ENCODE measurements around the gene ZNF358.

ZNF358 gene

DNA sequence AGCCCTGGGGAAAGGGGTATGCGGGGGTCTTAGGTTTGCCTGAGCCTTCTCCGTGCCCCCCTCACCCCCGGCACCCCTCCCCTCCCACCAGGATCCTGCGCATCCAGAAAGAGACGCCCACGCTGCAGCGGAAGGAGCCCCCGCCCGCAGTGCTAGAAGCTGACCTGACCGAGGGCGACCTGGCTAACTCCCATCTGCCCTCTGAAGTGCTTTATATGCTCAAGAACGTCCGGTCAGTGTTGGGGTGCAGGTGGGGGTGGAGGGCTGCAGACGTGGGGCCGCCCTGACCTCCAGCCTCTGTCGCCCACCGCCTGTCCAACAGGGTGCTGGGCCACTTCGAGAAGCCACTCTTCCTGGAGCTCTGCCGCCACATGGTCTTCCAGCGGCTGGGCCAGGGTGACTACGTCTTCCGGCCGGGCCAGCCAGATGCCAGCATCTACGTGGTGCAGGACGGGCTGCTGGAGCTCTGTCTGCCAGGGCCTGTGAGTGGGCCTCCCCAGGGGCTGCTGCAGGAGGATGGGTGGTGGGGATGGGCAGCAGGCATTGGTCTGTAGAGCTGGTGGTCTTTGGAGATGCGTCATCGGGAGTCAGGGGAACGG, 24.0 kb downstream of the ZNF358 start:
- no peak for DNase-seq (ENCODE audit: extremely low read depth, insufficient read length)
- no peaks in the 10 kb centered on the region for H3K27me3 ChIP-seq (replicated peaks; ENCODE audit: control insufficient read depth, insufficient read depth, low read length)
- peaks cover 16% of the 10 kb centered on the region for H3K36me3 ChIP-seq (ENCODE audit: control insufficient read depth, insufficient read depth, low read length)
- TF ChIP-seq, protein P1, sequence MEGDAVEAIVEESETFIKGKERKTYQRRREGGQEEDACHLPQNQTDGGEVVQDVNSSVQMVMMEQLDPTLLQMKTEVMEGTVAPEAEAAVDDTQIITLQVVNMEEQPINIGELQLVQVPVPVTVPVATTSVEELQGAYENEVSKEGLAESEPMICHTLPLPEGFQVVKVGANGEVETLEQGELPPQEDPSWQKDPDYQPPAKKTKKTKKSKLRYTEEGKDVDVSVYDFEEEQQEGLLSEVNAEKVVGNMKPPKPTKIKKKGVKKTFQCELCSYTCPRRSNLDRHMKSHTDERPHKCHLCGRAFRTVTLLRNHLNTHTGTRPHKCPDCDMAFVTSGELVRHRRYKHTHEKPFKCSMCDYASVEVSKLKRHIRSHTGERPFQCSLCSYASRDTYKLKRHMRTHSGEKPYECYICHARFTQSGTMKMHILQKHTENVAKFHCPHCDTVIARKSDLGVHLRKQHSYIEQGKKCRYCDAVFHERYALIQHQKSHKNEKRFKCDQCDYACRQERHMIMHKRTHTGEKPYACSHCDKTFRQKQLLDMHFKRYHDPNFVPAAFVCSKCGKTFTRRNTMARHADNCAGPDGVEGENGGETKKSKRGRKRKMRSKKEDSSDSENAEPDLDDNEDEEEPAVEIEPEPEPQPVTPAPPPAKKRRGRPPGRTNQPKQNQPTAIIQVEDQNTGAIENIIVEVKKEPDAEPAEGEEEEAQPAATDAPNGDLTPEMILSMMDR (IDR thresholded peaks at IDR 0.05; ENCODE audit: insufficient read depth, low read length, poor library complexity, severe bottlenecking): no peak
- no peak overlapping the region for H3K4me3 ChIP-seq (replicated peaks; ENCODE audit: low read depth, low read length)

DNA sequence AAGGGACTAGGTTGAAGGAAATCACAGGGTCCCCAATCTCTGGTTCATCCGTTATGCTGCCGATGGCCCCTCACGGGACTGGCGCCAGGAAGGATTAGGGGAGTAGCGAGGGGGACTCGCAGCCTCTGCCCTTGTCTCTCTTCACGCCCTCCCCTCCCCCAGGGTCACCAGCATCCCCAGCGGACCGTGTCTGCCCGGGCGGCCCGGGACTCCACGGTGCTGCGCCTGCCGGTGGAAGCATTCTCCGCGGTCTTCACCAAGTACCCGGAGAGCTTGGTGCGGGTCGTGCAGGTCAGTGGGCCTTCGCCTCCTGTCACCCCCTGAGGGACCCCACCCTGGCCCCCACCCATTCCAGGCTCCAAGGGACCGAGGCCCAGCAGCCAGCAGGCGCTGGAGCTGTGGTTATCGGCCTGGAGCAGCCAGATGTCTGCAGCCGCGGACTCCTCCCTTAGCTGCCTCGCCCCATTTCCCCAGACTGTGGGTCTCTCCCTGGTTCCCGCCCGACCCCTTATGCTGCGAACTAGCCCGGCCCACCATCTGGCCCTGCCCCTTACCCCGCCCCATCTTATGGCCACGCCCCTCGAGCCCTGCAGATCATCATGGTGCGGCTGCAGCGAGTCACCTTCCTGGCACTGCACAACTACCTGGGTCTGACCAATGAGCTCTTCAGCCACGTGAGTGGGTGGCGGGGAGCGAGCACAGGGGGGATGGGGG, 25.0 kb downstream of the ZNF358 start:
- H3K36me3 ChIP-seq (ENCODE audit: control insufficient read depth, insufficient read depth, low read length): peaks cover 16% of the 10 kb centered on the region
- no peak overlapping the region for H3K4me3 ChIP-seq (replicated peaks; ENCODE audit: low read depth, low read length)
- no peaks in the 10 kb centered on the region for H3K27me3 ChIP-seq (replicated peaks; ENCODE audit: control insufficient read depth, insufficient read depth, low read length)
- DNase-seq (ENCODE audit: extremely low read depth, insufficient read length): no peak
- TF ChIP-seq, protein P1 (IDR thresholded peaks at IDR 0.05; ENCODE audit: insufficient read depth, low read length, poor library complexity, severe bottlenecking): no peak

DNA sequence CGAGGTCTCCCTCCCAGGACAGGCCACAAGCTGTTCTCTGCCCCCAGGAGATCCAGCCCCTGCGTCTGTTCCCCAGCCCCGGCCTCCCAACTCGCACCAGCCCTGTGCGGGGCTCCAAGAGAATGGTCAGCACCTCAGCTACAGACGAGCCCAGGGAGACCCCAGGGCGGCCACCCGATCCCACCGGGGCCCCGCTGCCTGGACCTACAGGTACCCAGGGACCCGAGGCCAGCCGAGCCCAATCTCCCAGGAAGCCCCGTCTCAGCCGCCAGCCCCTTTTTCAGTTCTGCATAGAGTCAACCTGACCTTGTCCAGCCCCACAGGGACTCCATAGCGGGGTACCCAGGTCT, 25.5 kb downstream of the ZNF358 start:
- TF ChIP-seq, protein P1 (IDR thresholded peaks at IDR 0.05; ENCODE audit: insufficient read depth, low read length, poor library complexity, severe bottlenecking): no peak
- H3K36me3 ChIP-seq (ENCODE audit: control insufficient read depth, insufficient read depth, low read length): peaks cover 16% of the 10 kb centered on the region
- DNase-seq (ENCODE audit: extremely low read depth, insufficient read length): no peak
- H3K27me3 ChIP-seq (replicated peaks; ENCODE audit: control insufficient read depth, insufficient read depth, low read length): no peaks in the 10 kb centered on the region
- no peak overlapping the region for H3K4me3 ChIP-seq (replicated peaks; ENCODE audit: low read depth, low read length)

DNA sequence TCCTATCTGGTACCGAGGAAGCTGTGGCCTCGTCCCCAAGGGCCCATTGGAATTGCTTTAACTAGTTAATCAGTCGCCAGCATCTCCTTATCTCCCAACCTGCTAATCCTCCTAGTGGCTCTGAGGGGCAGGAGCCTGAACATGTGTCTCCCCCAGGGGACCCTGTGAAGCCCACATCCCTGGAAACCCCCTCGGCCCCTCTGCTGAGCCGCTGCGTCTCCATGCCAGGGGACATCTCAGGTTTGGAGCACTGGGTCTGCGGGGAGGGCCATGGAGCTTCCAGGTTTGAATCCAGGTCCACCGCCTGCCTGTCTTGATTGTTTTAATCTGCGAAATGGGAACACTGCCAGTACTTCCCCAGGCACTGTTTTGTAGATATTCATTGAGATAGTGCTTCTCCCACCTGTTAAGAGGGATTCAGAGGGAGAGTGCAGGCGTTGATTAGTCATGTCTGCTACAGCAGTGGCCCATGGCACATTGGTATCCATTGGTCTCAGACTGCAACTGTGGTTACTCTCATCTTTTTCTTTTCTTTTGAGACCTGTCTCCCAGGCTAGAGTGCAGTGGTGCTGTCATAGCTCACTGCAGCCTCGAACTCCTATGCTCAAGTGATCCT, 26.0 kb downstream of the ZNF358 start:
- peaks cover 16% of the 10 kb centered on the region for H3K36me3 ChIP-seq (ENCODE audit: control insufficient read depth, insufficient read depth, low read length)

DNA sequence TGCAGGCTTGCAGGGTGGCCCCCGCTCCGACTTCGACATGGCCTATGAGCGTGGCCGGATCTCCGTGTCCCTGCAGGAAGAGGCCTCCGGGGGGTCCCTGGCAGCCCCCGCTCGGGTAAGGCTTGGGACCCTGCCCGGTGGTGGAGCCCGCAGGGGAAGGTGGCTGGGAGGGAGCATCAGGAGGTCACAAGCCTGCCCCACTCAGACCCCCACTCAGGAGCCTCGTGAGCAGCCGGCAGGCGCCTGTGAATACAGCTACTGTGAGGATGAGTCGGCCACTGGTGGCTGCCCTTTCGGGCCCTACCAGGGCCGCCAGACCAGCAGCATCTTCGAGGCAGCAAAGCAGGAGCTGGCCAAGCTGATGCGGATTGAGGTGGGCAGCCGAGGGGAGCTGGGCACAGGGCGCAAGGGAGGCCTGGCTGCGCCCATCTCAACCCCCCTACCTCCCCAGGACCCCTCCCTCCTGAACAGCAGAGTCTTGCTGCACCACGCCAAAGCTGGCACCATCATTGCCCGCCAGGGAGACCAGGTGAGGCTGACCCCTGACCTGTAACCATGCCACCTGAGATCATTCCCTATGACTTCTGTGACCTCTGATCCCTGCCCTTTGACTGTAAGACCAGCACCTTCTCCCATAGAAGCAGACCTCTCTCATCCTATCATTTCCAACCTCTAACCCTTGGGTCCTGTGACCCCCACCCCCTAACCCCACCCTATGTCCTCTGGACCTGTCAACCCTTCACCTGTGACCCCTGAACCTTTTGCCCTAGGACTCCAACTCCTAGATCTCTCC, 26.8 kb downstream of the ZNF358 start:
- H3K36me3 ChIP-seq (ENCODE audit: control insufficient read depth, insufficient read depth, low read length): peaks cover 16% of the 10 kb centered on the region
- DNase-seq (ENCODE audit: extremely low read depth, insufficient read length): no peak
- no peaks in the 10 kb centered on the region for H3K27me3 ChIP-seq (replicated peaks; ENCODE audit: control insufficient read depth, insufficient read depth, low read length)
- no peak overlapping the region for H3K4me3 ChIP-seq (replicated peaks; ENCODE audit: low read depth, low read length)
- TF ChIP-seq, protein P1 (IDR thresholded peaks at IDR 0.05; ENCODE audit: insufficient read depth, low read length, poor library complexity, severe bottlenecking): no peak

More for the DNA sequence above, 26.0 kb downstream of the ZNF358 start:
- Histone ChIP-seq H3K27me3 (replicated peaks; ENCODE audit: control insufficient read depth, insufficient read depth, low read length) (no peaks in the 10 kb centered on the region), H3K4me3 (replicated peaks; ENCODE audit: low read depth, low read length) (no peak overlapping the region)
- DNase-seq (ENCODE audit: extremely low read depth, insufficient read length): no peak
- TF ChIP-seq, protein P1 (IDR thresholded peaks at IDR 0.05; ENCODE audit: insufficient read depth, low read length, poor library complexity, severe bottlenecking): no peak

All from GM06990 (cell line).